Spleen (tissue), 11 donors: ENCODE results near the gene MICU1. TPM values are rescaled to one million over a fixed set of nuclear protein-coding genes. Genes with fewer than 3 reads are reported as not detected.

Source experiments
- DNase-seq: peaks from one replicate; pipeline ENCODE4 v3.0.0-alpha.2; 2020
- H3K27ac ChIP-seq, 8 donors: fragments of 200-600 bp; sonication (generic) in 7 of 8; 1 replicate in 4 of 8; 2 replicates in 4 of 8; pipeline versions ENCODE4 v1.5.0 to v1.8.0; 2016 to 2021; ENCODE audit warnings: inconsistent platforms in 4 of 8, mild to moderate bottlenecking in 4 of 8, moderate library complexity in 1 of 8
- H3K27me3 ChIP-seq, 7 donors: fragments of 200-600 bp; sonication (generic) in 6 of 7; replicated peaks in 1 of 7; 1 replicate in 4 of 7; 2 replicates in 3 of 7; pipeline versions ENCODE4 v1.5.0 to v1.8.0; 2016 to 2021; ENCODE audit warnings: inconsistent platforms in 3 of 7, mild to moderate bottlenecking in 1 of 7
- H3K36me3 ChIP-seq, 6 donors: fragments of 200-600 bp; sonication (generic) in 5 of 6; 1 replicate in 4 of 6; 2 replicates in 2 of 6; pipeline versions ENCODE4 v1.5.0 to v1.8.0; 2016 to 2021; ENCODE audit warnings: inconsistent platforms in 2 of 6
- H3K4me1 ChIP-seq, 6 donors: fragments of 200-600 bp; sonication (generic) in 5 of 6; 1 replicate in 3 of 6; 2 replicates in 3 of 6; pipeline versions ENCODE4 v1.5.0 to v1.8.0; 2016 to 2021; ENCODE audit warnings: inconsistent platforms in 3 of 6
- H3K4me3 ChIP-seq, 8 donors: fragments of 200-600 bp; sonication (generic) in 7 of 8; 1 replicate in 4 of 8; 2 replicates in 4 of 8; pipeline versions ENCODE4 v1.5.0 to v1.8.0; 2016 to 2021; ENCODE audit warnings: inconsistent platforms in 4 of 8, mild to moderate bottlenecking in 4 of 8, moderate library complexity in 2 of 8
- H3K9me3 ChIP-seq, 8 donors: fragments of 200-600 bp; sonication (generic) in 7 of 8; 1 replicate in 4 of 8; 2 replicates in 4 of 8; pipeline versions ENCODE4 v1.5.0 to v1.8.0; 2016 to 2021; ENCODE audit warnings: inconsistent platforms in 4 of 8
- POLR2A ChIP-seq, 3 donors: fragments of 450-650 bp; IDR thresholded peaks; one replicate each; pipeline ENCODE4 v1.5.1; 2017; ENCODE audit warnings: antibody characterized with exemption in 3 of 3, mild to moderate bottlenecking in 1 of 3
- POLR2AphosphoS5 ChIP-seq, 3 donors: sonication (generic); formaldehyde crosslinking; IDR thresholded peaks; one replicate each; pipeline ENCODE4 v1.5.1; 2017; ENCODE audit warnings: antibody characterized with exemption in 3 of 3
- WGBS, 5 donors: extraction: QIAGEN DNeasy Blood & Tissue Kit in 3 of 5; methylation state at CpG; one replicate each; pipeline versions ENCODE4 v1.1.5 to v1.1.7; 2013 to 2018; 5-methylcytosine and 5-hydroxymethylcytosine counted together
- intact Hi-C: fragments of 100-400 bp; cut with DNase I; formaldehyde crosslinking; loops from one replicate; pipeline ENCODE4 v1.15.0; 2023; ENCODE audit warnings: low total_unique reads
- polyA plus RNA-seq, 3 donors: library from polyadenylated mRNA; stranded (reverse); fragments of 200-250 nt; gene quantifications; one replicate each; pipeline ENCODE4 v1.2.1, GENCODE V29; 2013
- total RNA-seq, 7 donors: library from RNA; depleted of rRNA in 3 of 7; stranded (reverse); fragments of >200 nt in 3 of 7; fragmentation: NEBNext Ultra II Directional in 4 of 7; extraction: Animal tissue kit (Norgen Biotek cat#: 25700) in 4 of 7; gene quantifications; one replicate each; pipeline versions ENCODE4 v1.1.0 to v1.2.1, GENCODE V29; 2016 to 2021
- TF ChIP-seq, protein P1 (sequence below), 11 experiments: fragments of 200-600 bp in 7 of 11; fragments of 450-650 bp in 4 of 11; sonication (generic) in 4 of 11; IDR thresholded peaks in 8 of 11; conservative IDR thresholded peaks in 3 of 11; 1 replicate in 7 of 11; 2 replicates in 4 of 11; pipeline versions ENCODE4 v1.4.0 to v1.8.0; 2016 to 2021; ENCODE audit warnings: antibody characterized with exemption in 11 of 11, inconsistent platforms in 4 of 11, mild to moderate bottlenecking in 1 of 11
- donor health status: healthy with polysubstance abuse.
- donor health status: DM: no; HTN: no; CAD: no; lungs with moderate emphysema.
- donor health status: DM: no; HTN: no; CAD: no.
- donor health status: Bipolar disorder and iron deficiency.
- donor health status: healthy.
- donor health status: DM: no; HTN: no; CAD: no.
- donor health status: DM: yes; HTN: yes; CAD: no.

Gene MICU1
- total and polyA plus RNA-seq, 10 donors: 16.4 to 58.4 (median 46.5) TPM

GRCh38 chr10:72524489-72524888 lies 101.4 kb downstream of the MICU1 start:
- no peaks in the 10 kb centered on the region for H3K4me1 ChIP-seq
- DNase-seq: no peak
- no peaks in the 10 kb centered on the region for H3K36me3 ChIP-seq
- intact Hi-C loops: no loop called here
- H3K27me3 ChIP-seq: no peaks in the 10 kb centered on the region
- 80 to 90% (median 85%) methylated on average over 2 of the region's 2 CpGs for WGBS, 5 donors
- no peak overlapping the region for H3K4me3 ChIP-seq
- H3K9me3 ChIP-seq: no peaks in the 10 kb centered on the region
- H3K27ac ChIP-seq: no peak overlapping the region
- TF ChIP-seq, protein P1, sequence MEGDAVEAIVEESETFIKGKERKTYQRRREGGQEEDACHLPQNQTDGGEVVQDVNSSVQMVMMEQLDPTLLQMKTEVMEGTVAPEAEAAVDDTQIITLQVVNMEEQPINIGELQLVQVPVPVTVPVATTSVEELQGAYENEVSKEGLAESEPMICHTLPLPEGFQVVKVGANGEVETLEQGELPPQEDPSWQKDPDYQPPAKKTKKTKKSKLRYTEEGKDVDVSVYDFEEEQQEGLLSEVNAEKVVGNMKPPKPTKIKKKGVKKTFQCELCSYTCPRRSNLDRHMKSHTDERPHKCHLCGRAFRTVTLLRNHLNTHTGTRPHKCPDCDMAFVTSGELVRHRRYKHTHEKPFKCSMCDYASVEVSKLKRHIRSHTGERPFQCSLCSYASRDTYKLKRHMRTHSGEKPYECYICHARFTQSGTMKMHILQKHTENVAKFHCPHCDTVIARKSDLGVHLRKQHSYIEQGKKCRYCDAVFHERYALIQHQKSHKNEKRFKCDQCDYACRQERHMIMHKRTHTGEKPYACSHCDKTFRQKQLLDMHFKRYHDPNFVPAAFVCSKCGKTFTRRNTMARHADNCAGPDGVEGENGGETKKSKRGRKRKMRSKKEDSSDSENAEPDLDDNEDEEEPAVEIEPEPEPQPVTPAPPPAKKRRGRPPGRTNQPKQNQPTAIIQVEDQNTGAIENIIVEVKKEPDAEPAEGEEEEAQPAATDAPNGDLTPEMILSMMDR (IDR thresholded peaks at IDR 0.05 in 8 of 11, conservative IDR thresholded peaks at IDR 0.05 in 3 of 11): no peak
- TF ChIP-seq POLR2A (IDR thresholded peaks at IDR 0.05) (no peak), POLR2AphosphoS5 (IDR thresholded peaks at IDR 0.05) (no peak)

GRCh38 chr10:72523932-72524396 lies 101.9 kb downstream of the MICU1 start:
- 87 to 97% (median 92%) methylated on average over 3 of the region's 3 CpGs for WGBS, 5 donors
- intact Hi-C loops: no loop called here

DNA sequence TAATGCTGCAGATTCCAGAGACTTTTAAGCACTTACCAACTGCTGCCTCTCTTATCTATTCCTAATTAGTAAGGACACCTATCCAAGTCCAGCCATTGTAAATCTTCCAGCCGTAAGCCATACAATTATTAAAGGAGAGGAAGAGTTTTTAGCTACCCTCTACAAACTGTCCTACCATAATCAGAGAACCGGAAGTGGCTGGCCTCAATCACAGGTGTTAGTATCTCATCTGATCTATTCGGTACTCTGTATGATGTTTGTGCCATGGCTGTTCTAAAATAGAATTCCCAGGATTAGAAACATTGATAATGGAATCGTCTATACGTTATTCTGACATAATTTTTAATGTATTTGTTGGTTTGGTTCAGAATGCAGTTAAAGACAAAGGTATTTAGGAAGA lies 102.8 kb downstream of the MICU1 start:
- no peak for TF ChIP-seq POLR2AphosphoS5 (IDR thresholded peaks at IDR 0.05)
- TF ChIP-seq, protein P1 (IDR thresholded peaks at IDR 0.05 in 8 of 11, conservative IDR thresholded peaks at IDR 0.05 in 3 of 11): no peak
- no peak for TF ChIP-seq POLR2A (IDR thresholded peaks at IDR 0.05)
- H3K36me3 ChIP-seq: peaks cover 0 to 7% (median 0%) of the 10 kb centered on the region in 6 donors
- WGBS, 5 donors: 94 to 97% (median 95%) methylated on average over 5 of the region's 5 CpGs
- no peaks in the 10 kb centered on the region for H3K4me1 ChIP-seq
- no peak overlapping the region for H3K27ac ChIP-seq
- intact Hi-C loops: no loop called here
- H3K27me3 ChIP-seq: no peaks in the 10 kb centered on the region
- no peaks in the 10 kb centered on the region for H3K9me3 ChIP-seq
- DNase-seq: no peak
- H3K4me3 ChIP-seq: no peak overlapping the region

More at GRCh38 chr10:72523932-72524396, 101.9 kb downstream of the MICU1 start:
- no peak for DNase-seq
- H3K27ac ChIP-seq: no peak overlapping the region
- H3K4me3 ChIP-seq: no peak overlapping the region
- H3K27me3 ChIP-seq: no peaks in the 10 kb centered on the region
- H3K4me1 ChIP-seq: no peaks in the 10 kb centered on the region
- peaks cover 0 to under 1% (median 0%) of the 10 kb centered on the region in 6 donors for H3K36me3 ChIP-seq
- H3K9me3 ChIP-seq: no peaks in the 10 kb centered on the region
- TF ChIP-seq, protein P1 (IDR thresholded peaks at IDR 0.05 in 8 of 11, conservative IDR thresholded peaks at IDR 0.05 in 3 of 11): no peak
- TF ChIP-seq POLR2A (IDR thresholded peaks at IDR 0.05): no peak
- TF ChIP-seq POLR2AphosphoS5 (IDR thresholded peaks at IDR 0.05): no peak

DNA sequence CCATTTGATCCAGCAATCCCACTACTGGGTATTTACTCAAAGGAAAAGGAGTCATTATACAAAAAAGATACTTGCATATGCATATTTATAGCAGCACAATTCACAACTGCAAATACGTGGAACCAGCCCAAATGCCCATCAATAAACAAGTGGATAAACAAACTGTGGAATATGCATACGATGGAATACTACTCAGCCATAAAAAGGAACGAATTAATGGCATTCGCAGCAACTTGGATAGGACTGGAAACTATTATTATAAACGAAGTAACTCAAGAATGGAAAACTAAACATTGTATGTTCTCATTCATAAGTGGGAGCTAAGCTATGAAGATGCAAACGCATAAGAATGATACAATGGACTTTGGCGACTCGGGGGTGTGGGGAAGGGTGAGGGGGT lies 108.6 kb downstream of the MICU1 start:
- 94 to 99% (median 97%) methylated on average over 8 of the region's 8 CpGs for WGBS, 5 donors
- DNase-seq: no peak
- no peak overlapping the region for H3K4me3 ChIP-seq
- H3K36me3 ChIP-seq: peaks cover 0 to 7% (median 0%) of the 10 kb centered on the region in 6 donors
- H3K27me3 ChIP-seq: no peaks in the 10 kb centered on the region
- H3K9me3 ChIP-seq: peaks cover 0 to 23% (median 12%) of the 10 kb centered on the region in 8 donors
- intact Hi-C loops: no loop called here
- no peaks in the 10 kb centered on the region for H3K4me1 ChIP-seq
- no peak overlapping the region for H3K27ac ChIP-seq
- TF ChIP-seq POLR2A (IDR thresholded peaks at IDR 0.05): no peak
- TF ChIP-seq POLR2AphosphoS5 (IDR thresholded peaks at IDR 0.05): no peak
- TF ChIP-seq, protein P1 (IDR thresholded peaks at IDR 0.05 in 8 of 11, conservative IDR thresholded peaks at IDR 0.05 in 3 of 11): no peak
